Muscle layer of duodenum (tissue), 2 donors: ENCODE data around the gene THRA.

Experiments used
- H3K27ac ChIP-seq: one replicate; pipeline ENCODE4 v1.7.0; 2013; ENCODE audit warnings: mild to moderate bottlenecking, low read length
- H3K27me3 ChIP-seq: one replicate; pipeline ENCODE4 v1.7.0; 2013; ENCODE audit warnings: low read depth, mild to moderate bottlenecking, control low read depth, low read length
- H3K36me3 ChIP-seq, 2 donors: one replicate each; pipeline ENCODE4 v1.7.0; 2013; ENCODE audit warnings: low read length in 2 of 2, control low read depth in 1 of 2, mild to moderate bottlenecking in 1 of 2; ENCODE audit not compliant: insufficient read depth in 2 of 2, control insufficient read depth in 1 of 2
- H3K4me1 ChIP-seq, 2 donors: one replicate each; pipeline ENCODE4 v1.7.0; 2013; ENCODE audit warnings: low read length in 2 of 2, mild to moderate bottlenecking in 2 of 2, control low read depth in 1 of 2, moderate library complexity in 1 of 2; ENCODE audit not compliant: insufficient read depth in 2 of 2, control insufficient read depth in 1 of 2
- H3K4me3 ChIP-seq, 2 donors: one replicate each; pipeline ENCODE4 v1.7.0; 2013; ENCODE audit warnings: low read length in 2 of 2, low read depth in 1 of 2, mild to moderate bottlenecking in 1 of 2
- H3K9me3 ChIP-seq, 2 donors: one replicate each; pipeline ENCODE4 v1.7.0; 2013; ENCODE audit warnings: low read length in 2 of 2, control low read depth in 1 of 2, mild to moderate bottlenecking in 1 of 2; ENCODE audit not compliant: control insufficient read depth in 1 of 2
- donor health status: healthy.

The THRA gene

DNA sequence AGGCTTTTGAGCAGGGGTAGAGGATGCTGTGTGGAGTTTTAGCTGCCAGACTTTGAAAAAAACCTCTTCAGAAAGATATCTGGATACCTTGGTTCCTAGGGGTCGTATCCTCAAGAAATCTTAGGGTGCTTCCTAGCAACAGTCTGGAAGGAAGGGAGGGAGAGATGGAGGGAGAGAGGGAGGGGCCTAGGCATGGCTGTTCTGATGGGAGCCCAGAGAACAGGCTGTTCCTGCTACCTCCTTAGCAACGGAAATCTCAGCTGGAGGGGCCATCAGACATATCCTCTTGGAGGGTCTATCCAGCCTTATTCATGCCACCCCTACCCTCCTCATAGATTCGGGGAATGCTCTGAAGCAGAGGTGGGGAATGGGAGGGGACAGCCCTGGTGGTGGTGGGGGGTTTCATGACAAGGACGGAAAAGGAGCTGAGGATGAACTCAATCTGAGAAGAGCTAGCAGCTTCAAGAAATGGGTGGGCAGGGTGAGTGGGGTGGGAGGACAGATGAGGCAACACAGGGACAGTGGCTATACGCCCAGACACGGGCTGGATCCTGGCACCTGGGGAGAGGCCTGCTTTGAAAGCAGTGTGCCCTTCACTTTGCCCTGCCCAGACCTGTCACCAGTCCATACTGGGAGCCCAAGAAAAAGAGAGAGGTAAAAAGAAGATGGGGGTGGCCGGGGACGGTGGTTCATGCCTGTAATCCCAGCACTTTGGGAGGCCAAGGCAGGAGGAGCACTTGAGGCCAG, 2.9 kb upstream of the THRA start:
- Histone ChIP-seq H3K4me1 (peaks cover 25 to 44% of the 10 kb centered on the region in 2 donors), H3K27ac (peak overlapping the region; percentile 14), H3K4me3 (no peak overlapping the region)

GRCh38 chr17:40060887-40061608, 1.7 kb upstream of the THRA start:
- Histone ChIP-seq H3K4me3 (no peak overlapping the region), H3K9me3 (no peaks in the 10 kb centered on the region), H3K36me3 (no peaks in the 10 kb centered on the region), H3K4me1 (peaks cover 30 to 55% of the 10 kb centered on the region in 2 donors), H3K27me3 (no peaks in the 10 kb centered on the region), H3K27ac (no peak overlapping the region)

More for the DNA sequence above, 2.9 kb upstream of the THRA start:
- Histone ChIP-seq H3K36me3 (no peaks in the 10 kb centered on the region), H3K9me3 (no peaks in the 10 kb centered on the region), H3K27me3 (no peaks in the 10 kb centered on the region)

DNA sequence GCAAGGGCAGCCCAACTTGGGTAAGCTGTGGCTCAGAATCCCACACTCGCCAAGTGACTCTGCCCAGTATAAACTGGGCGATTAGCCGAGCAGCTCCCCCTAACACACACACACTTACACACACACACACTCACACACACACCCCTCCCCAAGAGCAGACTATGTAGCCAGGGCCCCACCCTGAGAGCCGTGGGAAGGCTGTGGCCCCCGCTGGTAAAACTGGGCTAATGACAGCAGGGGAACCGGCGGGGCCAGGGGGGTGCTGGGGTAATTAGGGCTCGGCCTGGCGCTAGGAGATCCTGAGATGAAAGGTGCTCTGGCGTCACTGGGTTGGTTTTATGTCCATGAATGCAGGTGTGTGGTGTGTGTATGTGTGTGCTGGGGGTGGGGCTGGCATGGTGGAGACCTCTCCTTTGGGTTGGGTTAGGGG, 1.1 kb upstream of the THRA start:
- Histone ChIP-seq H3K27me3 (no peaks in the 10 kb centered on the region), H3K36me3 (no peaks in the 10 kb centered on the region), H3K4me1 (peaks cover 30 to 58% of the 10 kb centered on the region in 2 donors), H3K9me3 (no peaks in the 10 kb centered on the region), H3K4me3 (no peak overlapping the region), H3K27ac (peak overlapping the region; percentile 67)

DNA sequence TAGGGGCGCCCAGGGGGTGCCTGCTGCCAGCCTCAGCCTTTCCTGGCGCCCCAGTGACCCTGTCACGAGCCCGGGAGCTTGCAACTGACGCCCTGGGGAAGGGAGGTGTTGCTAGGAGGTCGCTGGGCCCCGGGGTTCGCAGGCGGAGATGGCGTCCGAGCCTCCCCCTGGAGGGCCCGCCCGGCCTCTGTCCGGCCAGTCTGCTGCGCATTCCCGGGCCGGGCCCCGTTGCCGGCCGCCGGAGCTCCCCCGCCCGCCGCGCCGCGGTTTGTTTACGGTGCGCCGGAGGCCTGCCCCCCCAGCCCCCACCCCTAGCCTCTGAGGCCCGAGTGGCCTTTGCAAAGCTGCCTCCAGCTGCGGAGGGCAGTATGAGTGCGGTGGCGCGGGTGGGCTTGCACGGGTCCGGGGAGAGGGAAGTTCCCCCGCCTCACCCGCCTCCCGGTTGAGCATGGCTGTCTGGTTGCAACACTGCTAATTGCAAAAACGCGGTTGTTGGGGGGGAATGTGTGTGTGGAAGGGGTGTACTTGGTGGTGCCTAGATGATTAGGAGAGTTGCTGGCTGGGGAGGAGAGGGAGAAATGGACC, 514 bp downstream of the THRA start:
- Histone ChIP-seq H3K36me3 (no peaks in the 10 kb centered on the region), H3K4me3 (peak overlapping the region; percentile 82 to 99), H3K27me3 (no peaks in the 10 kb centered on the region), H3K9me3 (no peaks in the 10 kb centered on the region), H3K27ac (peak overlapping the region; percentile 80), H3K4me1 (peaks cover 26 to 66% of the 10 kb centered on the region in 2 donors)

DNA sequence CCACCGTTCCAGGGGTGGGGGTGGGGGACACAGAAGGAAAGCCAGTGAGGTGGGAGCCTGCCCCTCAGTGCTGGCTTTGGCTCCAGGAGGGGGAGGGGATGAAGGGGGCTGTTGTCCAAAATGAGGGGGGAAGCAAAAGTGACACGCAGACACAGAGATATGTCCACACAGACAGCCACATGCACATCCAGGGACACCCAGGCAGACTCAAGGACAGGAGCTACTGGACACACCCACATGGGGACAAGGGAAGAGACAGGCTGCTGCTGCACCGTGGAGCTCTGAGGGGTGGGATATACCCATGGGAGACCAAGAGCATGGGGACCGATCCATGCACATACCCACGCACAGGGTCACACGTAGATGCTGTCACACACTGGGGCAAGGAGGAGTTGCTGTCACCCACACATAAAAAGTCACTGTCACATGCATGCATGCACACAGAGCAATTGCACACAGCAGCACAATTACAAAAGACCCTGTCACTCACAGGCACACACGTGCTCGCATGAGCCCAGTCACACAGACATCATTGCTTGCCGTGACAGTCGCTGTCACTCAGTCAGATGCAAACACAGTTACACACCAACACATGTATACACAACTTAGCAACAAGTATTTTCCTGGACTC, 1.3 kb downstream of the THRA start:
- peaks cover 28 to 69% of the 10 kb centered on the region in 2 donors for H3K4me1 ChIP-seq
- H3K9me3 ChIP-seq: no peaks in the 10 kb centered on the region
- H3K36me3 ChIP-seq: no peaks in the 10 kb centered on the region
- H3K27me3 ChIP-seq: no peaks in the 10 kb centered on the region
- peak overlapping the region; percentile 82 to 99 for H3K4me3 ChIP-seq
- peak overlapping the region; percentile 80 for H3K27ac ChIP-seq

DNA sequence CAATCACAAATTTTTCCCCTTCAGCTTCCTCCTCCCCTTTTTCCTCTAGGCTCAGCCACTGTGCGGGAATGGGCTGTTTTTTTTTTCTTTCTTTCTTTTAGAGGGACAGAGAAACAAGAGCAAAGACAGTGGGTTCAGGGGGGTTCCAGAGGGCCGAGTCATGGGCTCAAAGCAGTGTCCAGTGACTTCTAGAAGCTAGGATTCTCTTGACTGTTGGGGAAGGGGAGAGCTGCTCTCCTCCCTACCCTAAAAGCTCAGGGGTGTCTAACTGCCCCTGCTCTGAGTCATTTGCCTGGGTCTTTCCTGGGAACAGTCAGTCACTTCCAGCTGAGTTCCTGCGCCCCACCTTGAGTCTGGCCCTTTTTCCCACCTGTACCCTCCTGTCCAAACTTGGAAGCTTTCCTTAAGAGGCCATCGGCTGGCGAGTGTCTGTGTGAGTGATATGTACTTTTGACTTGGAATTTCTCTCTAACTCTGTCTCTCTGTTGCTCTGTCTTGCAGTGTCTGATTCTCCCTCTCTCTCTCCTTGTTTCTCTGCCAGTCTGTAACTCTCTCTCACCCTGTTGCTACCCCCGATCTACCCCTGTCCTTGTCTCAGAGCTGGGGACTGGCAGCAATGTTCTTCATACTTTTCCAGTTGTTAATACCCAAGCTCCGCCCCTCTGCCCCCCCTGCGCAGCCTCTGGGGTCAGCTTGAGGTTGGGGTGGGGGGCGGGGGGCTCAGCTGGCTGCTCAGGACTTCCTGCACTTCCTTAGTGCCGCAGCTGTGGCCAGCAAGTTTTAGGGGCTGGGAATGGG, 2.4 kb downstream of the THRA start:
- Histone ChIP-seq H3K36me3 (no peaks in the 10 kb centered on the region), H3K4me3 (peak overlapping the region; percentile 82 to 99), H3K27ac (peak overlapping the region; percentile 80), H3K9me3 (no peaks in the 10 kb centered on the region), H3K27me3 (no peaks in the 10 kb centered on the region), H3K4me1 (peaks cover 38 to 77% of the 10 kb centered on the region in 2 donors)

GRCh38 chr17:40065769-40066510, 3.2 kb downstream of the THRA start:
- Histone ChIP-seq H3K4me1 (peaks cover 44 to 84% of the 10 kb centered on the region in 2 donors), H3K9me3 (no peaks in the 10 kb centered on the region), H3K4me3 (peak overlapping the region in 1 of 2 donors; percentile 99), H3K27ac (peak overlapping the region; percentile 39), H3K27me3 (no peaks in the 10 kb centered on the region), H3K36me3 (no peaks in the 10 kb centered on the region)

DNA sequence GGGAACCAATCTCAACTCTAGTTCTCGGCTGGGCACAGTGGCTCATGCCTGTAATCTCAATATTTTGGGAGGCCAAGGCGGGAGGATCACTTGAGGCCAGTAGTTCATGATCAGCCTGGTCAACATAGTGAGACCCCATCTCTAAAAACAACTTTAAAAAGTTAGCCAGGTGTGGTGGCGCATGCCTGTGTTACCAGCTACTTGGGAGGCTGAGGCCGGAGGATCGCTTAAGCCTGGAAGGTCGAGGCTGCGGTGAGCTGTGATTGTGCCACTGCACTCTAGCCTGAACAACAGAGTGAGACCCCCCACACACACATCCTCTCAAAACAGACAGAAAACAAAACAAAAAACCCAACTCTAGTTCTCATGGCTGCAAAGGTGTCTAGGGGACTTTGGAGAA, 4.9 kb downstream of the THRA start:
- Histone ChIP-seq H3K9me3 (no peaks in the 10 kb centered on the region), H3K27ac (peak overlapping the region; percentile 94)

GRCh38 chr17:40068129-40068581, 5.4 kb downstream of the THRA start:
- peaks cover 58 to 95% of the 10 kb centered on the region in 2 donors for H3K4me1 ChIP-seq
- H3K27me3 ChIP-seq: no peaks in the 10 kb centered on the region
- peak overlapping the region; percentile 49 to 53 for H3K4me3 ChIP-seq
- no peaks in the 10 kb centered on the region for H3K36me3 ChIP-seq
- peak overlapping the region; percentile 94 for H3K27ac ChIP-seq
- no peaks in the 10 kb centered on the region for H3K9me3 ChIP-seq

More for the DNA sequence above, 4.9 kb downstream of the THRA start:
- Histone ChIP-seq H3K4me3 (no peak overlapping the region), H3K36me3 (no peaks in the 10 kb centered on the region), H3K4me1 (peaks cover 54 to 90% of the 10 kb centered on the region in 2 donors), H3K27me3 (no peaks in the 10 kb centered on the region)

GRCh38 chr17:40068584-40068916, 5.8 kb downstream of the THRA start:
- H3K4me3 ChIP-seq: peak overlapping the region; percentile 49 to 53
- no peaks in the 10 kb centered on the region for H3K27me3 ChIP-seq
- H3K36me3 ChIP-seq: no peaks in the 10 kb centered on the region
- H3K27ac ChIP-seq: peak overlapping the region; percentile 94
- peaks cover 62 to 97% of the 10 kb centered on the region in 2 donors for H3K4me1 ChIP-seq
- H3K9me3 ChIP-seq: no peaks in the 10 kb centered on the region
